ENCODE results near the gene PLXNA2.

The PLXNA2 gene

DNA sequence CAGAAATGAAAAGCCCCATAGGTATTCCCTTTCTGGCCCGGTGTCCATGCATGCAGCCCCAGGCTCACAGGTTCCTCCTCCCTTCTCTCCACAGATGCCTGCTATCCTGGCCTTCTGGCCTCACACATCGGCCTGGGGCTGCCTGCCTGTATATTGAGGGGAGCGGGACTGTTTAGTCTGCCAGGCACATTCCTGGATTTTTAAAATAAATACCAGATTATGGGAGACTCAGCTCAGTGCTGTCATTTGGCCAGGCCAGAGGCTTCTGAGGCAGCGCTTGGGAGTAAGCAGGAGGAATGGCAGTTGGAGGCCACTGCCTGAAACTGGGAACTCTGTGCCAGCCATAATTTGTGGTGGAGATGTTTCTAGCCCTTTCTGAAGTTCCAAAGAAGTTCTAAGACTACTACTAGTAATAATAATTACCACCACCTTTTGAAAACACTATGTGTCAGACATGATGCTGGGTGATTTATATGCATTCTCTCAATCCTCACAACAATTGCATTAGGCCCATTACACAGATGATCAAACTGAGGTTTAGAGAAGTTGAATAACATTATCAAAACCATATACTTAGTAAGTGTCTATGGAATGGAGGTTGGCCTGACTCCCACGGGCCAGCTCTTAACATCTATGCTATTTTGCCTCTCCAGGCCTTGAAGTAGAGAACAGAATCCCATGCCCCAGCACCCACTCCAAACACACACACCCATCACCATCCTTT, 107.6 kb downstream of the PLXNA2 start:
- no peak for DNase-seq

DNA sequence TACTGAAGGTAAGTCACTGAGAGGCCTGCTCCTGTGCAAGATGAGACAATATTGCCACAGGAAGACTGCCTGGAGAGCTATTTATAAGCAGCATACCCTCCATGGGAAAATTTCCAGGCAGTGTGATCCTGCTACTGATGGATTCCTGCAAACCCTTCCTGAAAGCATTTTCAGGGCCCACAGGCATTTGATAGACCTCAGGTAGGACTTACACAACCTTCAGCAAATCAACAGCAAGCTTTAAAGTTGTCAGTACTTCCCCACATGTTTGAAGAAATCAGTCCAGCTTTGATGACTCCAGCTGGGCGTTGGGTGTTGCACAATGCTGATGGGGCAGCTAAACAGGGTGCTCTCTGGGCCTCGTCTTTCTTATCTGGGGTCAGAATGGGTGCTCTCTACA, 108.8 kb downstream of the PLXNA2 start:
- no peak for DNase-seq

DNA sequence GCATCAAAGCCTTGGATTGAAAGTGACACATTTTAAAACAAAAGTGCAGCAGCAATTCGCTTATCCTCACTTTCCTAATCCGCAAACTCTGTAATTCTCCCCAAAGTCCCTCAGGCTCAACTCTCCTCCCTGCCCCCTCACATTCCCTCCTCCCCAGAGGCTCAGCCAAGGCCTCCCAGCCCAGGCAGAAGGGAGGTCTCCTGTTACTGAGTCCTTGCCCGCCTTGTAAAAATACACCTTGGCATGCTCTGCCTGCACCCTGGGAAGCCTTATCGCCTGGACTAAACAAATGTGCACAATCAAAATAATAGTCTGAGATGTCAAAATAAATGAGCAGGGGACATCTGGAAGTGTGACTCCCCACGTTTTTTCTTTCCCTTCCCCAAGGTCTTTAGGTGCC, 109.7 kb downstream of the PLXNA2 start:
- peak; percentile 15 to 28 for DNase-seq

DNA sequence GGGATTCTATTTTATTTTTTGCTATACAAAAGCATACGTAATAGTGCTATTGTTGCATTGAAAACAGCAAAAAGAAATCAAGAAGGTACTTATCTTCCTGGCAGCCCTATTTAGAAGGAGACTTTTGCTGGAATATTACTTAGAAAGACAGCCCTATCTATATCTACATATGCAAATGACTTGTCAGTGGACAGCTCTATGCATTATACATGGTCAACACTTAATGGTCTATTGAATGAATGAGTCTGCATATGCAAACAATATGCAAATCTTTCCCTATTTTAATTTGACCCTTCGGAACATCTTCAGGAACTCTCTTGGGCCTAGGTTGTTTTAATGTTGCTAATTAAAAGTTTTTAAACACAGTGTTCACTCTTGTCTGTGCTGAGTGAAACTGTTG, 110.8 kb downstream of the PLXNA2 start:
- DNase-seq: no peak

DNA sequence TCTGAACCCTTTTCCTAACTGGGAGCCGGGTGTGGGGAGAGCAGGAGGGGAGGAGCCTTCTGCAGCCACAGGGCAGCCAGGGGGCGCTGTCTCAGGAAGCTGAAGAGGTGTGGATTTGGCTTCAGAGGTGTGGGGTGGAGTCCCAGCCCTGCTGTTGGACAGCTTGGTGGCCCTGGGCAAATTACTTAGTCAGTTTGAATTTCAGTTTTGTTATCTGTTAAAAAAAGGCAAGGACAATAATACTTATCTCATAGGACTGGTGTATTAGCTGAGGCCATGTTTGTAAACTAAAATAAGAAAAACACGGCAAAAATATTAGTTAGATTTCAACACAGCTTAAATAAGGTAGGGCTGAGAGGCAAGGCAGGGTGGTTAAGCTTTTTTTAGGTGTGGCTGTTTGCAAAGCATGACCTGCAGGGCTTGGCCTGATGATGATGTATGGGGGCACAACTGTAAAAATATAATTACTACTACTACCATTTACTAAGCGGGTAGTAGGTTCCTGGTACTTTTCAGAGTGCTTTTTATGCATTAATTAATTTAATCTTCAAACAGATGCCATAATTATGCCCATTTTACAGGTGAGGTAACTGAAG, 111.8 kb downstream of the PLXNA2 start:
- peak; percentile 78 to 83 for DNase-seq

- DNase-seq: peak in 1 of 2 experiments; percentile 60
These were observed 112.4 kb downstream of the PLXNA2 start for GRCh38 chr1:208131621-208132286.

- no peak for DNase-seq
These were observed 114.7 kb downstream of the PLXNA2 start for GRCh38 chr1:208129487-208129886.

GRCh38 chr1:208129060-208129459, 115.1 kb downstream of the PLXNA2 start:
- DNase-seq: peak in 1 of 2 experiments; percentile 15

GRCh38 chr1:208127792-208128529, 116.2 kb downstream of the PLXNA2 start:
- peak; percentile 38 to 61 for DNase-seq

- no peak for DNase-seq
These were observed 116.9 kb downstream of the PLXNA2 start for GRCh38 chr1:208127284-208127683.

DNA sequence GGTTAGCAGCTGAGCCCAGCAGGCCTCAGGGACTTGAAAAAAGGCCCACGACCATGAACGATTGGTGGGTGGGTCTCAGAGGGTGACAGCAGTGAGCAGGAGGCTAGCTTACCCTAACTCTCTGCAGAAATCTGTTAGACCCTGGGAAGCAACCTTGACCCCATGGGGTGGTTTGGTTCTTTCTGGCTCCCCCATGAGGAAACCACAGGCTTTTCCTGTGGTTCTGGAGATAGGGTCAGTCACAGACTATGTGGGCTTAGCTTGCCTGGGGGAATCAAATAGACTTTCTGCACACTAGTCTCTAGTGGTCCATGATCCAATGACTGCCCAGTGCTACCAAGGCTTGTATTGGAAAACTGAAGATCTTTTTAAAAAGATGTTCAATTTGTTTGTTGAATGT, 118.1 kb downstream of the PLXNA2 start:
- DNase-seq: no peak

DNA sequence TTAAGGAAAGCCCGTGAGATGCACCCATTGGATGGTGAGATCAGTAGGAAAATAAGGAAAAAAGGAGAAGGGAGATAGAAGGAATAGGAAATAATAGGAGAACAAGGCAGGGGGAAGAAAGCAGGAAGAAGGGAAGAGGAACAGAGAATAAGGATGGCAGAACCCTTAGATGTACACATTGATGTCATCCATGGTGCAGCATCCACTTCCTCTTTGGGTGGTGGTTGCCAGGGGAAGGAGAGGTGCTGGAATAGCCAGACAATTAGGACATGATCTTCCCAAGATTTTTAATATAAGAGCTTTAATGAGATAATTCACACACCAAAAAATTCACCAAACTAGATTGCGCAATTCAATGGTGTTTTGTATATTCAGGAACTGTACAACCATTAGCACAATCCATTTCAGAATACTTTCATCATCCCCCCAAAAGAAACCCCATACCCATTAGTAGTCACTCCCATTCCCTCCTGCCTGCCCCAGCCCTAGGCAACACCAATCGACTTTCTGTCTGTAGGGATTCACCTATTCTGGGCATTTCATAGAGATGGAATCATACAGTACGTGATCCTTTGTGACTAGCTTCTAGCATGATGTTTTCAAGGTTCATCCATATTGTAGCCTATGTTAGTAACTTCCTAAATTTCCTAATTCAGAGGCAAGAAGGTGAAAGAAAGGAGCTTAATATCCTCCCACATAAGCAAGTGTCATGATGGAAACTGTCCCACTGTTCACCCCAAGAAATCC, 121.4 kb downstream of the PLXNA2 start:
- no peak for DNase-seq

DNA sequence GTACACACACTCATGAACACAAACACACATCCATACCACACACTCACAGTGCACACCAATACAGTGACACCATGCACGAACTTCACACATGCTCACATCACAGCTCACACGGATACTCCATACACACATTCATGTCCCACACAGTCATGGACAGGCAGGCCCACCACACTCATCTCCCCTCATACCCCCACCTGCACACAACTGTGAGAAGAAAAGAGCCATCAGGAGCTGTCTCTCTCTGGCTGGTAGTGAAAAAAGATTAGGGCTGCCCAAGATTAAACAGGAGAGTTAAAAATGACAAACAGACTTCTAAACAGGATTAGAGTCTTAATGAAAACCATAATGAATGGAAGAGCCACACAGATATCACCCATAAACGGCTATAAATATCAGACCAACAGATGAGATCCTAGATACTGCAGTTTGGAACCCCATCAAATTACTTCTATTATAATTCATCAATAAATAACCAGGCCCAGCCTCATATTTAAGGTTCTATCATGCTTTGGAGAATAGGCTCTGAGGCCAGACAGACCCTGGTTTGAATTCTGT, 122.3 kb downstream of the PLXNA2 start:
- DNase-seq: no peak

GRCh38 chr1:208120431-208120790, 123.8 kb downstream of the PLXNA2 start:
- DNase-seq: no peak

- DNase-seq: no peak
These were observed 125.2 kb downstream of the PLXNA2 start for GRCh38 chr1:208118841-208119606.

- no peak for DNase-seq
These were observed 125.9 kb downstream of the PLXNA2 start for GRCh38 chr1:208118306-208118705.

- DNase-seq: no peak
These were observed 126.4 kb downstream of the PLXNA2 start for GRCh38 chr1:208117826-208118225.

DNA sequence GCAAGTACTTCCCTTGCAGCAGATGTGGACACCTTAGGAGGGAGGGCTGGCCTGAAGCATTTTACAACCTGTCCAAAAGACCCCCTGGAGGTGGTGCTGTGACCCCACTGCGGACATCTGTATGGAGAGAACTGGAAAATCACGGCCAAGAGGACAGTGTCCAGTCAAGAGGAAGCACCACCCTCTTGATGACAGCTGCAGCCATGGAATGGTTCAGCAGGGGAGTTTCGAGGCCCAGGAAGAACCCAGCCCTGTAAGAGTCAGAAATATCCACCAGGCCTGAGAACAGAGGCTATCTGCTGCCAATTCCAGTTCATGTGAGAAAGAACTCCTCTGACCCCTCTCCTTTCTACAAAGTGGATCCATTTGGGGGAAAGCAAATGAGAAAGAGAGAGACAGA, 126.8 kb downstream of the PLXNA2 start:
- no peak for DNase-seq

DNA sequence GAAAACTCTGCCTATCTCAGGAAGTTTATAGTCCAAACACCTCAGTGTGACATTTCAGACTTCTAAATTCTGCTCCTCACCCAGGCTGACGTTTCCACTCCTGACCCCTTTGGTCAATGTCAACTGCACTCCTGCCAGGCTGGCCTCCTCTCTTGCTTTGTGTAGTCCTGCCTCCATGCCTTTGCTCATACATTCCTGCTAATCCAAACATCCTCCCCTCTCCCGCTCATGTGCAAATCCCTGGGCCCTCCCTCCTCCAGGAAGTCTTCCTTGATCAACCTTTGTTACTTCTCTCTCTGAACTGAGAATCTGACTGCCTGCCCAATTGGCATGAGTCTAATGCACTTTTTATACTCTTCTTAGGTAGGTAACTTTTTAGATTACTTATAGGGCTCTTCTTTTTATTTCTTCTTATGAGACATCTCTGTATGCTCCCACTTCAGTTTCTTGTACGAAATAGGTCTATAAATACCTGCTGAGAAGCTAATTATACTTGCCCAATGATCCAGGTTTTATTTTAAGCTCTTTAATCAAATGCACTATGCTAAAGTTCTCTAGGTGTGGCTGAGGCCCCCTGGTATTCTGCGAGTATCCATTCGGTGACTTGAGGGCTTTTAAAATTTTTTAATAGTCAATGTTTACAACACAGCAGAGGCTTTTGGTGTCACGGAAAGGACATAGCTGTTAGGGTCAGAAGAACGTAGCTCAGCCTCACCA, 128.1 kb downstream of the PLXNA2 start:
- no peak for DNase-seq

- DNase-seq: no peak
These were observed 131.2 kb downstream of the PLXNA2 start for GRCh38 chr1:208113011-208113410.

- no peak for DNase-seq
These were observed 131.8 kb downstream of the PLXNA2 start for GRCh38 chr1:208112401-208112800.
